Gastrocnemius medialis (tissue), 4 donors: ENCODE data around the gene WHRN. TPM values are rescaled to one million over a fixed set of nuclear protein-coding genes. Genes with fewer than 3 reads are reported as not detected.

Source experiments
- ATAC-seq, 2 donors: fragments of 150-250 bp; one replicate each; pipeline ENCODE4 v1.9.1; 2016
- DNase-seq, 2 donors: peaks; one replicate each; pipeline ENCODE4 v3.0.0-alpha.2; 2019
- H3K27ac ChIP-seq, 4 donors: fragments of 200-600 bp; sonication (generic); 1 replicate in 1 of 4; 2 replicates in 3 of 4; pipeline ENCODE4 v1.5.1; 2016 to 2018; ENCODE audit warnings: mild to moderate bottlenecking in 2 of 4, moderate library complexity in 1 of 4
- H3K27me3 ChIP-seq, 3 donors: fragments of 200-600 bp; sonication (generic) in 2 of 3; 1 replicate in 1 of 3; 2 replicates in 2 of 3; pipeline versions ENCODE4 v1.5.1 to v1.6.0; 2016 to 2019; ENCODE audit warnings: mild to moderate bottlenecking in 1 of 3, moderate library complexity in 1 of 3
- H3K36me3 ChIP-seq, 2 donors: fragments of 200-600 bp; sonication (generic) in 1 of 2; one replicate each; pipeline ENCODE4 v1.5.1; 2017 to 2018
- H3K4me1 ChIP-seq, 2 donors: fragments of 200-600 bp; sonication (generic) in 1 of 2; one replicate each; pipeline ENCODE4 v1.5.1; 2016 to 2017; ENCODE audit warnings: mild to moderate bottlenecking in 2 of 2
- H3K4me3 ChIP-seq, 4 donors: fragments of 200-600 bp; sonication (generic) in 3 of 4; 1 replicate in 1 of 4; 2 replicates in 3 of 4; pipeline ENCODE4 v1.5.1; 2016 to 2019; ENCODE audit warnings: mild to moderate bottlenecking in 2 of 4
- H3K9me3 ChIP-seq, 3 donors: fragments of 200-600 bp; sonication (generic) in 2 of 3; 1 replicate in 1 of 3; 2 replicates in 2 of 3; pipeline ENCODE4 v1.5.1; 2016 to 2019
- POLR2A ChIP-seq, 2 donors: fragments of 450-650 bp; IDR thresholded peaks; one replicate each; pipeline ENCODE4 v1.6.1; 2017; ENCODE audit warnings: antibody characterized with exemption in 2 of 2, mild to moderate bottlenecking in 2 of 2, moderate library complexity in 2 of 2
- in situ Hi-C, 4 donors: fragments of 200-750 bp; cut with MboI; loops; one replicate each; pipeline versions ENCODE4 v1.15.0 to v1.8.0; 2017; ENCODE audit warnings: low sequenced_read_pairs in 4 of 4
- intact Hi-C: fragments of 100-400 bp; cut with DNase I; formaldehyde crosslinking; loops from one replicate; pipeline ENCODE4 v1.15.1; 2023; ENCODE audit warnings: low total_unique reads
- total RNA-seq, 4 donors: library from RNA; depleted of rRNA; stranded (reverse); fragments of >200 nt; gene quantifications; one replicate each; pipeline versions ENCODE4 v1.1.0 to v1.2.3, GENCODE V29; 2016
- TF ChIP-seq, protein P1 (sequence below), 5 experiments: fragments of 450-650 bp in 3 of 5; fragments of 200-600 bp in 2 of 5; sonication (generic) in 2 of 5; IDR thresholded peaks in 4 of 5; conservative IDR thresholded peaks in 1 of 5; 1 replicate in 4 of 5; 2 replicates in 1 of 5; pipeline ENCODE4 v1.5.1; 2016 to 2019; ENCODE audit warnings: antibody characterized with exemption in 5 of 5, mild to moderate bottlenecking in 3 of 5, moderate library complexity in 3 of 5

The WHRN gene
- total RNA-seq, 4 donors from 2014 or later, result 0.16 to 0.18 TPM; not detected in 2

DNA sequence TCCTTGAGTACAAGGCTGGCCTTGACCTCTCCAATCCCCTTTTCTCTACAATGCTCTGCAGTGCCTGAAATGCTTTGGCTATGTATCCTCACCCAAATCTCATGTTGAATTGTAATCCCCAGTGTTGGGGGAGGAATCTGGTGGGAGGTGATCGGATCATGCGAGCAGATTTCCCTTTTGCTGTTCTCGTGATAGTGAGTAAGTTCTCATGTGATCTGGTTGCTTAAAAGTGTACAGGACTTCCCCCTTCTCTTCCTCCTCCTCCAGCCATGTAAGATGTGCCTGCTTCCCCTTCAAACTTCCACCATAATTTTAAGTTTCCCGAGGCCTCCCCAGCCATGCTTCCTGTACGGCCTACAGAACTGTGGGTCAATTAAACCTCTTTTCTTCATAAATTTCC is 89.0 kb downstream of the WHRN start:
- no peak overlapping the region for H3K27ac ChIP-seq
- H3K4me3 ChIP-seq, result no peak overlapping the region
- H3K27me3 ChIP-seq, result no peaks in the 10 kb centered on the region
- intact Hi-C loops (no loop called here), in situ Hi-C loops (loop anchor here in 3 of 4 donors (5.0 to 25.0 kb wide), 3 partner anchors 236 to 496 kb away; partner anchors contain the start of gene TEX53 (in 1 of the 3))
- H3K9me3 ChIP-seq, result no peaks in the 10 kb centered on the region
- DNase-seq (no peak), ATAC-seq (no peak)
- H3K36me3 ChIP-seq, result no peaks in the 10 kb centered on the region
- TF ChIP-seq, protein P1, sequence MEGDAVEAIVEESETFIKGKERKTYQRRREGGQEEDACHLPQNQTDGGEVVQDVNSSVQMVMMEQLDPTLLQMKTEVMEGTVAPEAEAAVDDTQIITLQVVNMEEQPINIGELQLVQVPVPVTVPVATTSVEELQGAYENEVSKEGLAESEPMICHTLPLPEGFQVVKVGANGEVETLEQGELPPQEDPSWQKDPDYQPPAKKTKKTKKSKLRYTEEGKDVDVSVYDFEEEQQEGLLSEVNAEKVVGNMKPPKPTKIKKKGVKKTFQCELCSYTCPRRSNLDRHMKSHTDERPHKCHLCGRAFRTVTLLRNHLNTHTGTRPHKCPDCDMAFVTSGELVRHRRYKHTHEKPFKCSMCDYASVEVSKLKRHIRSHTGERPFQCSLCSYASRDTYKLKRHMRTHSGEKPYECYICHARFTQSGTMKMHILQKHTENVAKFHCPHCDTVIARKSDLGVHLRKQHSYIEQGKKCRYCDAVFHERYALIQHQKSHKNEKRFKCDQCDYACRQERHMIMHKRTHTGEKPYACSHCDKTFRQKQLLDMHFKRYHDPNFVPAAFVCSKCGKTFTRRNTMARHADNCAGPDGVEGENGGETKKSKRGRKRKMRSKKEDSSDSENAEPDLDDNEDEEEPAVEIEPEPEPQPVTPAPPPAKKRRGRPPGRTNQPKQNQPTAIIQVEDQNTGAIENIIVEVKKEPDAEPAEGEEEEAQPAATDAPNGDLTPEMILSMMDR (IDR thresholded peaks at IDR 0.05 in 4 of 5, conservative IDR thresholded peaks at IDR 0.05 in 1 of 5), result no peak
- no peak for TF ChIP-seq POLR2A (IDR thresholded peaks at IDR 0.05)
- no peaks in the 10 kb centered on the region for H3K4me1 ChIP-seq

DNA sequence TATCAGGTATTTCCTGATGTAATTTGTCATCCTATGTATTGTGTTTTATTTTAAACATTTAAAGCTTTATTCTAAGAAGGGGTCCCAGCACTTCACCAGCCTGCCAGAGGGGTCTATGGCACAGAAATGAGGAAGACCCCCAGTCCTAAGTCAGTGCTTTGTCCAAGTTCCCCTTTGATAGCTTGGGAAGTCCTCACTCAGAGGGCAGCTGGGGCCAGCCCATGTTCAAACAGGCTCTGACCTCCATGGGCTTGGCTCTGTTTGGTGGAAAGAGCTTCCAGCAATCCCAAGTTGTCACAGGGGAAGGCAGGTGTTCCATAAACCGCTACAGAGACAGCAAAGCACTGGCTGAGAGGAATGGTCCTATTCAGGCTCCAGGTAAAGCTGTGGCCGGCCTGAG is 90.9 kb downstream of the WHRN start:
- no peaks in the 10 kb centered on the region for H3K27me3 ChIP-seq
- no peak overlapping the region for H3K4me3 ChIP-seq
- no peaks in the 10 kb centered on the region for H3K9me3 ChIP-seq
- DNase-seq (no peak), ATAC-seq (no peak)
- no peaks in the 10 kb centered on the region for H3K36me3 ChIP-seq
- intact Hi-C loops (no loop called here), in situ Hi-C loops (loop anchor here in 2 of 4 donors (10.0 to 25.0 kb wide), 2 partner anchors 240 to 498 kb away; partner anchors contain the start of gene TEX53 (in 1 of the 2))
- TF ChIP-seq, protein P1 (IDR thresholded peaks at IDR 0.05 in 4 of 5, conservative IDR thresholded peaks at IDR 0.05 in 1 of 5), result no peak
- no peak for TF ChIP-seq POLR2A (IDR thresholded peaks at IDR 0.05)
- peak overlapping the region in 1 of 4 donors; percentile 21 for H3K27ac ChIP-seq
- no peaks in the 10 kb centered on the region for H3K4me1 ChIP-seq

DNA sequence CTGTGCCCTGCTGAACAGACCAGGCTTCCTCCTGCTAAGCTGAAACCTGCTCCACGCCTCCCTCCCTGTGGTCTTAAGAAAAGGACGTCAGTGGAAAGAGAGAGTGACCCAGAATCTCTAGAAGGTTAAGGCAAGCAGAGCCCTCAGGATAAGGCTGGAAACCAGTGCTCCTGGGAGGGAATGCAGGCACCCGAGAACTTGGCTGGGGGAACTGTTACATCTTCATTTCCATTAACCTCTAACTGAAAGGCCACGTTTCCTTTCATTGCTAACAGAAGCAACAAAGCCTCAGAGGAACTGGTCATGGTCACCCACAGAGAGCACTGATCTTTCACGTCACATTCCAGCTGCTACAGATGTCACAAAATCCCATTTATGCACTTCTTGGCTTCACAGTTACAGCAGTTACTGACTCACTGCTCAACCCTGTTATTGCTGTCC is 91.4 kb downstream of the WHRN start:
- Histone ChIP-seq H3K27ac (no peak overlapping the region), H3K4me1 (no peaks in the 10 kb centered on the region), H3K4me3 (no peak overlapping the region), H3K36me3 (no peaks in the 10 kb centered on the region), H3K9me3 (no peaks in the 10 kb centered on the region), H3K27me3 (no peaks in the 10 kb centered on the region)
- ATAC-seq (peak in 1 of 2 donors; percentile 26), DNase-seq (no peak)
- intact Hi-C loops, result no loop called here
- no peak for TF ChIP-seq POLR2A (IDR thresholded peaks at IDR 0.05)
- TF ChIP-seq, protein P1 (IDR thresholded peaks at IDR 0.05 in 4 of 5, conservative IDR thresholded peaks at IDR 0.05 in 1 of 5), result no peak
- in situ Hi-C loops, result loop anchor here in 2 of 4 donors (10.0 to 25.0 kb wide), 2 partner anchors 241 to 498 kb away; partner anchors contain the start of gene TEX53 (in 1 of the 2)

DNA sequence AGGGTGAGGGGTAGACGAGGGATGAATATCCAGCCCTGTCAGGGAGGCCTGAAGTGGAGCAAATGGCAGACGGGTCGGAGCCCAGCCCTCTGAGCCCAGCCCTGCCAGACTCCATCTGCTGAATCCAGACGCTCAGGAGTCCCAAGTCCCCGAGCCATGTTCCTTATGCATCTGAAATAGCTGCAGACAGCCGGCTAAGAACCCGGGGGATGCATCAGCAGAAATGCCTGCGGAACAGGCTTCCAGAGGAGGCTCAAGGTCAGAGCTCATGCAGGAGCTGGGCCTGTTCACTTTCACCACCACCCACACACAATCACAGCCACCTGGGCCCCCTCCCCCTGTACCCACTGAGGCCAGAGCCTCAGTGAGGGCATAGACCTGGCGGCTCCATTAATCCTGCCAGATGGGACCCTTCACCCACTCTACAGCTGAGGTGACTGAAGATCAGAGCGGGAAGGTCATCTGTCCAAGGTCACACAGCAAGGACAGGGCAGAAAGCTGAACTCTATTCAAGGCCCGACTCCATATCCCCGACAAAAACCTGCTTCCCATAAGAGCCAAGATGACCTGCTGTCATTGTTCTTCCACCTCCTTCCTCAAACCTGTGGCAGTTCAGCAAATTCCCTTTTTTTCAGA is 93.1 kb downstream of the WHRN start:
- Histone ChIP-seq H3K36me3 (no peaks in the 10 kb centered on the region), H3K4me1 (no peaks in the 10 kb centered on the region), H3K9me3 (no peaks in the 10 kb centered on the region), H3K27me3 (no peaks in the 10 kb centered on the region), H3K4me3 (no peak overlapping the region), H3K27ac (no peak overlapping the region)
- intact Hi-C loops (no loop called here), in situ Hi-C loops (loop anchor here in 2 of 4 donors (10.0 to 25.0 kb wide), 2 partner anchors 243 to 500 kb away; partner anchors contain the start of gene TEX53 (in 1 of the 2))
- no peak for TF ChIP-seq POLR2A (IDR thresholded peaks at IDR 0.05)
- ATAC-seq (no peak), DNase-seq (no peak)

DNA sequence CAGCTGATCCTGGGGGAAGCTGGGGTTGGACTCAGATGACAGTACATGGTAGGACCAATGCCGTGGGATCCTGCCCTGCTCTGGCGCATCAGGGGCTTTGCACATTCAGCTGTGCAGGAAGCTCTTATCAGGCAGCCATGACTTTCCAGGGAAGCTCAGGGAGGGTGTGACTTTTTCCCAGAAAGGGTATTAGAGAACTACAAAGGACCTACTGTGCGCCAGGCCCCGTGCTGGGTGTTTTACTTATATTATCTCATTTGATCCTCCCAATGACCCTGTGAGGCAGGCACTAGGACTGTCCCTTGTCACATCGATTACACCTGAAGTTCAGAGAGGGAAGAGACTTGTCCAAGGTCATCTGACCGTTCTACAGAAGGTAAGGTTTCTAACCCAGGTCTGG is 93.8 kb downstream of the WHRN start:
- in situ Hi-C loops, result loop anchor here in 2 of 4 donors (10.0 to 25.0 kb wide), 2 partner anchors 243 to 501 kb away; partner anchors contain the start of gene TEX53 (in 1 of the 2)
- no peaks in the 10 kb centered on the region for H3K9me3 ChIP-seq
- H3K36me3 ChIP-seq, result no peaks in the 10 kb centered on the region
- H3K4me3 ChIP-seq, result no peak overlapping the region
- no peaks in the 10 kb centered on the region for H3K4me1 ChIP-seq
- intact Hi-C loops, result no loop called here
- TF ChIP-seq, protein P1 (IDR thresholded peaks at IDR 0.05 in 4 of 5, conservative IDR thresholded peaks at IDR 0.05 in 1 of 5), result no peak
- no peak for TF ChIP-seq POLR2A (IDR thresholded peaks at IDR 0.05)
- no peaks in the 10 kb centered on the region for H3K27me3 ChIP-seq
- no peak overlapping the region for H3K27ac ChIP-seq
- no peak for ATAC-seq
- DNase-seq, result no peak
